ENCODE data around the gene C1QL1.

DNA sequence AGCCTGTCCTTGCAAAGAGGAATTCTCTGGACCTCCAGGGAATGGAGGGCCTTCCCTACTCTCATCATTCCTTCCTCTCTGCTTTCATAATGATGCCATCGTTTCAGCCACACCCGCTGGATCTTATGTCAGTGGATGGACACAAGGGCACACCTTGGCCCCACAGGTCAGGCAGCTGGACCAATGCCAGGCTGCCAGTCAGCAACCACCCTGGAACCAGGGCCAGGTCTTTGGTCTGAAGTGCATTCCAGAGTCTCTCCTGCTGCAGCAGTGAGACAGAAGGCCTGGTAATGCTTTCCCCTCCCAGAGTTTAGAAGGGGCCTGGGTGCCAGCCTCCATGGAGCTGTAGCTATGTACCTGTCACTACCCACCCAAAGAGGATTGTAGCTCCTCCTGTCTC, 7.4 kb downstream of the C1QL1 start:
- TF ChIP-seq, protein P1, sequence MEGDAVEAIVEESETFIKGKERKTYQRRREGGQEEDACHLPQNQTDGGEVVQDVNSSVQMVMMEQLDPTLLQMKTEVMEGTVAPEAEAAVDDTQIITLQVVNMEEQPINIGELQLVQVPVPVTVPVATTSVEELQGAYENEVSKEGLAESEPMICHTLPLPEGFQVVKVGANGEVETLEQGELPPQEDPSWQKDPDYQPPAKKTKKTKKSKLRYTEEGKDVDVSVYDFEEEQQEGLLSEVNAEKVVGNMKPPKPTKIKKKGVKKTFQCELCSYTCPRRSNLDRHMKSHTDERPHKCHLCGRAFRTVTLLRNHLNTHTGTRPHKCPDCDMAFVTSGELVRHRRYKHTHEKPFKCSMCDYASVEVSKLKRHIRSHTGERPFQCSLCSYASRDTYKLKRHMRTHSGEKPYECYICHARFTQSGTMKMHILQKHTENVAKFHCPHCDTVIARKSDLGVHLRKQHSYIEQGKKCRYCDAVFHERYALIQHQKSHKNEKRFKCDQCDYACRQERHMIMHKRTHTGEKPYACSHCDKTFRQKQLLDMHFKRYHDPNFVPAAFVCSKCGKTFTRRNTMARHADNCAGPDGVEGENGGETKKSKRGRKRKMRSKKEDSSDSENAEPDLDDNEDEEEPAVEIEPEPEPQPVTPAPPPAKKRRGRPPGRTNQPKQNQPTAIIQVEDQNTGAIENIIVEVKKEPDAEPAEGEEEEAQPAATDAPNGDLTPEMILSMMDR (IDR thresholded peaks at IDR 0.05), result no peak
- TF ChIP-seq POLR2A (IDR thresholded peaks at IDR 0.05) (no peak), EP300 (IDR thresholded peaks at IDR 0.05) (no peak)

Measured in ovary (tissue), 3 donors.